Osteocyte (in vitro differentiated cells): ENCODE data around the gene TUBB4A. TPM values are rescaled to one million over a fixed set of nuclear protein-coding genes. Genes with fewer than 3 reads are reported as not detected.

Source experiments
- DNase-seq: peaks from one replicate; pipeline ENCODE4 v3.0.0; 2021; ENCODE audit warnings: mixed read lengths; ENCODE audit not compliant: unreplicated experiment; ENCODE audit errors: extremely low spot score
- H3K27ac Mint-ChIP-seq: one replicate; pipeline ENCODE4 v1.8.0; 2021; ENCODE audit warnings: mild to moderate bottlenecking, mixed read lengths; ENCODE audit not compliant: unreplicated experiment
- H3K27me3 Mint-ChIP-seq: one replicate; pipeline ENCODE4 v1.8.0; 2021; ENCODE audit warnings: mixed read lengths; ENCODE audit not compliant: unreplicated experiment
- H3K36me3 Mint-ChIP-seq: one replicate; pipeline ENCODE4 v1.8.0; 2021; ENCODE audit warnings: mixed read lengths; ENCODE audit not compliant: unreplicated experiment
- H3K4me1 Mint-ChIP-seq: one replicate; pipeline ENCODE4 v1.8.0; 2021; ENCODE audit warnings: mixed read lengths; ENCODE audit not compliant: unreplicated experiment
- H3K4me3 Mint-ChIP-seq: one replicate; pipeline ENCODE4 v1.8.0; 2021; ENCODE audit warnings: mild to moderate bottlenecking, moderate library complexity, mixed read lengths; ENCODE audit not compliant: unreplicated experiment
- H3K9me3 Mint-ChIP-seq: one replicate; pipeline ENCODE4 v1.8.0; 2021; ENCODE audit warnings: mixed read lengths; ENCODE audit not compliant: unreplicated experiment
- CTCF ChIP-seq: fragments of 200-600 bp; sonication (generic); IDR thresholded peaks from 2 replicates; pipeline ENCODE4 v1.5.0; 2021; ENCODE audit warnings: antibody characterized with exemption, mild to moderate bottlenecking, moderate library complexity
- total RNA-seq: library from RNA; stranded (reverse); gene quantifications from 2 replicates; pipeline ENCODE4 v1.2.1, GENCODE V29; 2021

Gene TUBB4A
- total RNA-seq, 1 donor from 2014 or later = not detected

DNA sequence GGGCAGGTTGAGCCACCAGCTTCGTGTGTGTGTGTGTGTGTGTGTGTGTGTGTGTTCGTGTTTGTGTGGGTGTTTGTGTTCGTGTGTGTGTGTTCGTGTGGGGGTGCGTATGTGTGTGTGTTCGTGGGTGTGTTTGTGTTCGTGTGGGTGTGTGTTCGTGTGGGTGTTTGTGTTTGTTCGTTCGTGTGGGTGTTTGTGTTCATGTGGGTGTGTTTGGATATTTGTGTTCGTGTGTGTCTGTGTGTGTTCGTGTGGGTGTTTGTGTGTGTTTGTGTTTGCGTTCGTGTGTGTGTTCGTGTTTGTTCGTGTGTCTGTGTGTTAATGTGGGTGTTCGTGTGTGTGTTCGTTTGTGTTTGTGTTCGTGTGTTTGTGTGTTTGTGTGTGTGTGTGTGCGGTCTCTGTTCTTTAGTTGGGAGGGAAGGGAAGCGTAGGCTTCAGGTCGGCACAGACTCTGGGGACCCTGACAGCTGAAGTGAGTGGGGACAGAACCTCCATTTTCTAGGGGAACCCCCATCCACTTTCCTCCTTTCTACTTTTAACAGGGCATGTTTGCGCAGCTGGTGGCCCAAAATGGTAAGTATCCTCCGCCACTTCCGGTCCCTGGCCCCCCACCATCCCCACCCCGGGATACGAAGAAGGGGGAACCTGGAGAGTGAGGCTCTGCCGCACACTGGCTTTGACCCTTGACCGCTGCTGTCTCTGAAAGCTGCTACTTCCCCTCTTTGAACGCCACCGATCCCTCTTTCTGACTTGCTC, 30.3 kb upstream of the TUBB4A start:
- peaks cover 12% of the 10 kb centered on the region for H3K27me3 Mint-ChIP-seq
- TF ChIP-seq CTCF = no peak
- no peak for DNase-seq
- peaks cover 3% of the 10 kb centered on the region for H3K9me3 Mint-ChIP-seq
- no peak overlapping the region for H3K27ac Mint-ChIP-seq
- H3K4me3 Mint-ChIP-seq = no peak overlapping the region
- no peaks in the 10 kb centered on the region for H3K36me3 Mint-ChIP-seq
- H3K4me1 Mint-ChIP-seq = peaks cover 24% of the 10 kb centered on the region

DNA sequence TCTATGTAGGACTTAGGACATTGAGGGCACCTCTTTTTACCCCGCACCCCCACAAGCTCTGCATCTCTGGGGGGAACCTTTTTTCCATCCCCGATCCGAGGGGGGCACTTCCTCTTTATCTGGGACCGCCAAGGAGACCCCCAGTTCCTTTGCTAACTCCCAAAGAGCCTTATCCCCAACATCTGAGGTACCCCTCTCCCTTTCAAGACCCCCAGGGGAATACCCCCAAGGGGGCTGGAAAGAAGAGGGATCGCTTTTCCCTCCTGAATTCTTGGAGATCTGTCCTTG, 29.8 kb upstream of the TUBB4A start:
- Mint-ChIP-seq H3K9me3 (peaks cover under 1% of the 10 kb centered on the region), H3K4me3 (peak overlapping the region; percentile 90), H3K27ac (peak overlapping the region; percentile 7), H3K27me3 (peaks cover 12% of the 10 kb centered on the region), H3K36me3 (no peaks in the 10 kb centered on the region), H3K4me1 (peaks cover 24% of the 10 kb centered on the region)
- no peak for TF ChIP-seq CTCF
- no peak for DNase-seq

DNA sequence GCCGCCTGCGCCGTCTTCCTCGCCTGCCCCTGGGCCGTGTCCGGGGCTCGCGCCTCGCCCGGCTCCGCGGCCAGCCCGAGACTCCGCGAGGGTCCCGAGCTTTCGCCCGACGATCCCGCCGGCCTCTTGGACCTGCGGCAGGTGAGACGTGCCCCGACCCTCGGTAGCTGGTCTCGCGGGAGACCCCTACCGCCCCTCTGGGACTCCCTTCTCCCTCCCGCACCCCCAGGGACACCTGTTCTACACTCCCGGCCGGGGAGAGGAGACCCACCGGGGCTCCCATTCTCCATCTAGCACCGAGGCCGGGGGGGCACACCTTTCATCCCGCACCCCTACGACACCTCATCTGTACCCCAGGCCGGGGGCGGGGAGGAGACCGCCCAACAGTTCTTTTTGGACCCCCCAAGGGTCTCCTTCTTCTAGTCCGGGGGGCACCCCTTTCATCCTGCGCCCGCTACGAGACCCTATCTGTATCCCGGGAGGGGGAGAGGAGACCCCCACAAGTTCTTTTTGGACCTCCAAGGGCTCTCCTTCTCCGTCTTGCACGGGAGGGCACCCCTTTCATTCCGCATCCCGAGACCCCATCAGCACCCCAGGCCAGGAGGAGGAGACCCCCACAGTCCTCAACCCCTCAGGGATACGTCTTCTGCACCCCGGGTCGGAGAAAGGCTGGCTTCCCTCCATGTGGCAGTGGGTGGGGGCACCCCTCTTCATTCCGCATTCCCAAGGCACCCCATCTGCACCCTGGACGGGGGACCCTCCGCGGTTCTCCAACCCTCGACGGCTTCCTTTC, 29.2 kb upstream of the TUBB4A start:
- peaks cover 12% of the 10 kb centered on the region for H3K27me3 Mint-ChIP-seq

GRCh38 chr19:6530386-6531162, 28.5 kb upstream of the TUBB4A start, which contains the start of gene TNFSF9:
TSS of gene TNFSF9 (plus strand) at chr19:6531026. CDS start at chr19:6531037, 11 bp downstream.
- no peaks in the 10 kb centered on the region for H3K9me3 Mint-ChIP-seq
- no peaks in the 10 kb centered on the region for H3K36me3 Mint-ChIP-seq
- DNase-seq = peak; percentile 96
- H3K4me3 Mint-ChIP-seq = peak within 1 kb of the TSS; percentile 90
- H3K27ac Mint-ChIP-seq = peak within 1 kb of the TSS; percentile 86
- H3K27me3 Mint-ChIP-seq = peaks cover 12% of the 10 kb centered on the region
- peaks cover 24% of the 10 kb centered on the region for H3K4me1 Mint-ChIP-seq
- TF ChIP-seq CTCF = no peak

More for the DNA sequence above, 29.2 kb upstream of the TUBB4A start:
- no peak for DNase-seq
- H3K36me3 Mint-ChIP-seq = no peaks in the 10 kb centered on the region
- no peak for TF ChIP-seq CTCF
- peak overlapping the region; percentile 90 for H3K4me3 Mint-ChIP-seq
- H3K4me1 Mint-ChIP-seq = peaks cover 24% of the 10 kb centered on the region
- peak overlapping the region; percentile 7 for H3K27ac Mint-ChIP-seq
- H3K9me3 Mint-ChIP-seq = no peaks in the 10 kb centered on the region
